SU-DHL-6 (cell line): Measurements from ENCODE around the gene TWNK.

ENCODE experiments used
- EZH2phosphoT487 ChIP-seq: fragments of 200-600 bp; sonication (generic), shearing (Covaris generic); conservative IDR thresholded peaks from 2 replicates; pipeline ENCODE4 v1.6.1; 2018; ENCODE audit warnings: mild to moderate bottlenecking, antibody characterized with exemption, low read length, moderate library complexity, mixed read lengths
- TF ChIP-seq, protein P1 (sequence below): fragments of 200-600 bp; sonication (generic); IDR thresholded peaks from one replicate; pipeline ENCODE4 v1.5.1; 2017; ENCODE audit warnings: antibody characterized with exemption, mild to moderate bottlenecking, low read length, moderate library complexity; ENCODE audit not compliant: insufficient read depth, poor library complexity, severe bottlenecking

DNA sequence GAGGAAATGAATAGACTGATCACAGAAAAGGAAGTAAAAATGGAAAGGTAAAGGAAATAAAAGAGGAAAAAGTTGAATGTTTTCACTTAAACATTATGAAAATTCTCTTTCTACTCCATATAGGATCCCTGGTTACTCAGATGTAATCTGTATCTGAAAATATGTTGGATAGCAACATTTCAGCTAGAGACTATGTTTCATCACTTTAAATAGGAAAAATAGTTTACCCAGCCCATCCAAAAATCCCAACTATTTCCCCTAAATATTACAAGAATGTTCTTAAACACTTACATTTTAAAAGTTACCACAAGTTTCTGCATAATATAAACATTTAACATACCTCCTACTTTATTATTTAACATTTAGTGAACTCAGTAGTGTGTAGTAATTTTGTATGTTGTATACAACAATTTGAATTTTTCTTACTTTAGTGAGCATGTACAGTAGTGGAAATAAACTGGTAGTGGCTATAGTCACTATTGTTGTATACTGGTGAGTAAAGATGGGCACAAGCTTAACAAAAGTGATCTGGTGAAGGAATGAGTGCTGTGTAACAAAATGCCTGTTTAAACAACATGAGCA, 47.5 kb upstream of the TWNK start:
- TF ChIP-seq, protein P1, sequence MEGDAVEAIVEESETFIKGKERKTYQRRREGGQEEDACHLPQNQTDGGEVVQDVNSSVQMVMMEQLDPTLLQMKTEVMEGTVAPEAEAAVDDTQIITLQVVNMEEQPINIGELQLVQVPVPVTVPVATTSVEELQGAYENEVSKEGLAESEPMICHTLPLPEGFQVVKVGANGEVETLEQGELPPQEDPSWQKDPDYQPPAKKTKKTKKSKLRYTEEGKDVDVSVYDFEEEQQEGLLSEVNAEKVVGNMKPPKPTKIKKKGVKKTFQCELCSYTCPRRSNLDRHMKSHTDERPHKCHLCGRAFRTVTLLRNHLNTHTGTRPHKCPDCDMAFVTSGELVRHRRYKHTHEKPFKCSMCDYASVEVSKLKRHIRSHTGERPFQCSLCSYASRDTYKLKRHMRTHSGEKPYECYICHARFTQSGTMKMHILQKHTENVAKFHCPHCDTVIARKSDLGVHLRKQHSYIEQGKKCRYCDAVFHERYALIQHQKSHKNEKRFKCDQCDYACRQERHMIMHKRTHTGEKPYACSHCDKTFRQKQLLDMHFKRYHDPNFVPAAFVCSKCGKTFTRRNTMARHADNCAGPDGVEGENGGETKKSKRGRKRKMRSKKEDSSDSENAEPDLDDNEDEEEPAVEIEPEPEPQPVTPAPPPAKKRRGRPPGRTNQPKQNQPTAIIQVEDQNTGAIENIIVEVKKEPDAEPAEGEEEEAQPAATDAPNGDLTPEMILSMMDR: no peak
- no peak for TF ChIP-seq EZH2phosphoT487
